Neural cell (in vitro differentiated cells): ENCODE data around the gene LRRC8E.

Experiments
- EZH2 ChIP-seq: fragments of 200-600, 300-800 bp; shearing (Covaris generic), sonication (generic); IDR thresholded peaks from 2 replicates; pipeline ENCODE4 v1.6.1; 2014; ENCODE audit warnings: antibody characterized with exemption, low read length, borderline replicate concordance, mild to moderate bottlenecking; ENCODE audit not compliant: insufficient read depth, poor library complexity, severe bottlenecking
- POLR2AphosphoS5 ChIP-seq: IDR thresholded peaks from 2 replicates; pipeline ENCODE4 v1.6.1; 2012
- TAF1 ChIP-seq: IDR thresholded peaks from 2 replicates; pipeline ENCODE4 v1.6.1; 2012; ENCODE audit warnings: low read depth
- TF ChIP-seq, protein P1 (sequence below): fragments of 450-650 bp; IDR thresholded peaks from 2 replicates; pipeline ENCODE4 v1.5.1; 2014; ENCODE audit warnings: antibody characterized with exemption, mild to moderate bottlenecking, moderate library complexity; ENCODE audit not compliant: poor library complexity, severe bottlenecking

DNA sequence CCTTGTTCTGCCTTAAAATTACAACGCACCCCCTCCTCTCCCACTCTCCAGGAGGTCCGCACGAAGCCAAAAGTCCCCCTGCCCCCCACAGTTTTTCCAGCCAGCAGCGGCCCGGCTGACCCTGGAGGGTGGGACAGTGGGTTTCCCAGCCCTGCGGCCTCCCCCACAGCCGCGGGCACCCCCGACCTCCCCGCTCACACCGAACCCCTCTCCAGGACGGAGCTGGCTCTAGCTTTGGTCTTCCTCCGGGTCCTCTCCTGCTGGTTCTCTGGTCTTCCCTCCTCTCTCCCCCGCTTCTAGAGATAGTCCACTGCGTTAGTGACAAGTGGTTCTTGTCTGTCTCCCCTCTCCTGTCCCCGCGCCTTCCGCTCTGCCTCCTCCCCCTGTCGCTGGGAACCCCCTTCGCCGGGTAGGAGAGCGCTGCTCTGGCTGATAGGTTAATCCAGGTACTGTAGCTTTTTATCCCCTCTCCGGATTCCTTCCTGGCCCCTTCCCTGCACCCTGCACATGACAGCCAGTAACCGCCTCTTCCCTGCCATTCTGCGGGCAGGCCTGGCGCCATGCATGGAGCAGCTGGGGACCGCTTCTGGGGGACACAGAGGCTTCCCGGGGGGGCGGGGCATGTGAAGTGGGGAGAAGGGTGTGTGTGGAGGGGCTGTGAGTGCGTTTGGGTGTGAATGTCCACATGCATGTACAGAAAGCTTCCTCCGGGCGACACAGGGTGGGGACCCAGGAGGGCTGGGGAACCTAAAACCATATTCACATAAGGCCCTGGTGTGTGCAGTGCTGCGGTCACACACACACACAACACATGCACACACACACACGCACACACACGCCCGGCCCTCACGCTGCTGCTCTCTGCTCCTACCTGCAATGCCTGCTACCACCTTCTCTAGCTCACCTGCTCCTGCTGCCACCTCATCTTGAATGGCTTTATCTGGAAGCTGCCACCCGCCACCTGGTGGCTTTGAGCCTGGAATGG lies 31.3 kb upstream of the LRRC8E start:
- TF ChIP-seq POLR2AphosphoS5 (no peak), EZH2 (no peak), TAF1 (no peak)
- TF ChIP-seq, protein P1, sequence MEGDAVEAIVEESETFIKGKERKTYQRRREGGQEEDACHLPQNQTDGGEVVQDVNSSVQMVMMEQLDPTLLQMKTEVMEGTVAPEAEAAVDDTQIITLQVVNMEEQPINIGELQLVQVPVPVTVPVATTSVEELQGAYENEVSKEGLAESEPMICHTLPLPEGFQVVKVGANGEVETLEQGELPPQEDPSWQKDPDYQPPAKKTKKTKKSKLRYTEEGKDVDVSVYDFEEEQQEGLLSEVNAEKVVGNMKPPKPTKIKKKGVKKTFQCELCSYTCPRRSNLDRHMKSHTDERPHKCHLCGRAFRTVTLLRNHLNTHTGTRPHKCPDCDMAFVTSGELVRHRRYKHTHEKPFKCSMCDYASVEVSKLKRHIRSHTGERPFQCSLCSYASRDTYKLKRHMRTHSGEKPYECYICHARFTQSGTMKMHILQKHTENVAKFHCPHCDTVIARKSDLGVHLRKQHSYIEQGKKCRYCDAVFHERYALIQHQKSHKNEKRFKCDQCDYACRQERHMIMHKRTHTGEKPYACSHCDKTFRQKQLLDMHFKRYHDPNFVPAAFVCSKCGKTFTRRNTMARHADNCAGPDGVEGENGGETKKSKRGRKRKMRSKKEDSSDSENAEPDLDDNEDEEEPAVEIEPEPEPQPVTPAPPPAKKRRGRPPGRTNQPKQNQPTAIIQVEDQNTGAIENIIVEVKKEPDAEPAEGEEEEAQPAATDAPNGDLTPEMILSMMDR: no peak
